HUDEP-2 (cell line): ENCODE measurements around the gene VCX3A.
"Not testable (repeated sequence)": the region's sequence is repeated elsewhere in the genome, so short reads cannot be mapped to it uniquely, and the experiment has no call there.

Experiments used
- DNase-seq, 76 experiments: peaks; one replicate each; lab custom pipeline; 2025; ENCODE audit not compliant: unreplicated experiment in 76 of 76; lab: John Stamatoyannopoulos, UW

Gene VCX3A

DNA sequence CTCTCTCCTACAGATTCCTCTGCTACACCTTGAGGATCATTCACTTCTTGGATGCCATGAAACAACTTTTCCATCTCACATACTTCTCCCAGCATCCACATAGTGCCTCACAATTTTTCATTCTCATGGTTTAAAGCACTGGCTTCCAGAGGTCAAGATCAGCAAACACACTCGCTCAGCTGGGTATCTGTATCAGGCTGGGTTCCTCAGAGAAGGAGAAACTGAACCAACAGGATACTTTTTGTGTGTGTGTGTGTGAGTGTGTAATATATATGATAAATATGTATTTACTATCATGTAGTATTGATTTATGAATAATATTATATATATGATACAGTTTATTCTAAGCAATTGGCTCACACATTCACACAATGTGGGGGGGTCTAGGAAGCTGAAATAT lies at the start of gene VCX3A:
VCX3A (minus strand) TSS at position 101 of the 400 bp plus-strand sequence. CDS start 621 bp downstream, outside the sequence.
- DNase-seq: not testable (repeated sequence)

DNA sequence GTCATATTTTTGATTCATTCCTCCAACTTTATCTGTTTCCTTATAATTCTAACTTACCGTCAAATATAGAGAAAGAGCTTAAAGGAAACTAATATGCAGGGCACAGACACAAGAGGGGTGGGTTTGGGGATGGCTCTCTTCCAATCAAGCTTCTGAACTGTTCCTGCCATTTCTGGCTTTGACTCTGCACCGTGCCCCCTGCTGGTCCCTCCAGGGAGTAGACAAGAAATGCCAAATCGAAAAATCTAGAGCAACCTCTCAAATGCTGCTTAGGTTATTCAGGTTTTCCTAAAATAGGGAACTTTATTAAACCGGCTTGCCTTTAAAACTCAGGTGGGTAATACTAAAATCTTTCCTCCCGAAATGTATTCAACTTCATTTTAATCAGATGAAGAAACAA lies 39.8 kb upstream of the VCX3A start:
- no peak for DNase-seq

DNA sequence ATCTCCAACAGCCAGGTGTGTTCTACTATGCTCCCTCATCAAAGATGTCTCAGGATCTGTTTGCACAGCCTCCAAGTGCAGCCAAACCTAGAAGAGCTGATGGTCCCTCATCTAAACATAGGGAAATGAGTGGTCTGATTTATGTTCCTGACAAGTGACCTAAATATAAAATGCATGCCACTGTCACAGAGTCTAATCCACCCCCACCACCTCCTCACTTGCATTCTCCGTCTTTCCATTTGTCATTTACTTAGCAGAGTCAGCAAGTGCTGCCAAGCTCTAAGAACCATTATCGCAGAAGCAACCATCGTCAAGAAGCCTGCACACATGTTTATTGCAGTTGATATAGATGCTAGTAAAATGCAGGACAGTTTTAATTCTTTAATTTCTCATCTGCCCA lies 33.1 kb upstream of the VCX3A start:
- no peak for DNase-seq

DNA sequence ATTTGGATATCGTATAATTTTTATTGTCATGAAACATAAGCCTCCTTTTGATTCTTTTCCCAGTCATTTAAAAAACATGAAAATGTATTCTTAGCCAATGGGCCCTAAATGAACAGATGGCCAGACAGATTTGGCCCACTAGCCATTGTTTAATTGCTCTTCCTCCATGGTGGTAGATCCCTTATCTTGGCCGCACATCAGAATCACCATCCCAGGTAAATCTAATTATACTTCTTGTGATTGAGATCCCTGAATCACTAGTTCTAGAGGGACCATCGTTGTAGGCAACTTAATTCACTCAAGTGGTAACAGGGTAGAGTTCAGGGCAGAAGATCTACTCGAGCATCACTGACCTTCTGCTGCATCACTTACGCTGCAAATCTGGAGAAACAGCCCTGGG lies 24.1 kb upstream of the VCX3A start:
- DNase-seq: no peak

DNA sequence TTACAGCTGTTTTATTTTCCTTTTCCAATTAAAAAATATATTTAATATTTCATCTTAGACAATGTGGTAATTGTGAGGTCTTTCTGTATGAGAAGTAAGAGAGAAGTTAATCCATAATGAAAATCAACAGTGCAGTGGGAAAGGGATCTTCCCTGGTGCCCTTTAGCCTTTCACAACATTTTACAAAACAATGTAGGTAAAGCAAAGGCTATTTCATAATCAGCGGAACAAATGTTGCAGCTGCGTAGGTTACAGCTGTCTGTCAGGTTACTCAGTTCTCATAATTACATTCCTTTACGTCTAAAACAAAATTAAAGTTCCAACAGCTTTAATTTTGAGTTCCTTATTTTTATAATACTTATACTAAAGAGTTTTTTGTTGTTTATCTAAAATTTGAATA lies 22.8 kb upstream of the VCX3A start:
- no peak for DNase-seq

DNA sequence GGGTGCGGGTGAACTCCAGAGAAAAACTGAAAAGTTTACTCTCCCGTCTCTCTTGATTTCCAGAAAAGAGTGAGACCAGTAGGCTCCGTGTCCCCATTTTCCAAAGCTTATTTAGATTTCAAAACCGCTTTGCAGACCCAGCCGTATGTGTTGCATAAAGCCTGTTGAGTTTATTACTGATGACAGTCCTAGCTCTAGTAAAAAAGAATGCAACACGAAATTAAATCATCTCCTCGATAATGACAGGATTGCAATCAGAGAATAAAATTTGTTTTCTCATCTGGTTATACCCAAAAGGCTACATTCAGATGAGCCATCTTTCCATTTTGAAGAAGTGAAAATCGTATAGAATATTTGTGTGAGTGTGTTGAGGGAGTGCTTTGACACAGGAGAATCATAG lies 16.1 kb upstream of the VCX3A start:
- no peak for DNase-seq

DNA sequence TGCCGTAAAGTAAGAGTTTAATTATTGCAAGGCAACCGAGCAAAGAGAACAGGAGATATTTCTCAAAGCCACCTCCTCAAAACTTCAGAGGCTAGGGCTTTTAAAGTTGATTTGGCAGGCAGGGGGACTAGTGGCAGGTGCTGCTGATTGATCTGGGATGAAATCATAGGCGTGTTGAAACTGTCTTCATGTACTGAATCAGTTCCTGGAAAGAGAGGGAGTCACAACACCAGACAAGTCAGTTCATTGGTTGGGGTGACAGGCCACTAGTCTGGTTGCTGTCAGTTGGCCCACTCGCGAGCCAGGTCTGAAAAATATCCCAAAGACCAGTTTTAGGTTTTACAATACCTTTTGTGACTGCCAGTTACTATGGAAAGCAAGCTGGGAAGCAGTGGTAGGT lies 10.8 kb upstream of the VCX3A start:
- DNase-seq: no peak

DNA sequence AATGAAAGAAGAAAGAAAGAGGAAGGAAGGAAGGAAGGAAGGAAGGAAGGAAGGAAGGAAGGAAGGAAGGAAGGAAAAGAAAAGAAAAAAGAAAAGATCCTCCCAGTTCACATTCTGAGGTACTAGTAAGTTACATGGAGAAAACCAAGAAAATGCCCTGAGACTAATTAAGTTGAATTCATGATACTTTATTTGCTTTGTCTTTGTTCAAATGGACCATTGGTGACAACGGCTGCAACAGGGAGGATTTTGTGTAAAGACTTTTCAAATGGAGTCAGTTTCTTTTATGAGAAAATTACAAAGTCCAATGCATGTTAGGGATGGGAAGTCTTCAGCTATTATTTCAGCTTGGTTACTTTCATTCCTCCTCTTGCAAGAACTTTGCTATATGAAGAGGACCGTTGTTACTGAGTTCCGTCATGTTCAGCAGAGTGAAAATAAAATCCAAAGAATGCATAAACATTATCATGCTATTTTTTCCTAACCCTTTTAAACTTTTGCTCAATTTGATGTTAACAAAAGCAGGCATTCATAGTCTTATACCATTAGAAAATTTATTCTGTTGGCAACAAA lies 8.3 kb downstream of the VCX3A start:
- DNase-seq: no peak

DNA sequence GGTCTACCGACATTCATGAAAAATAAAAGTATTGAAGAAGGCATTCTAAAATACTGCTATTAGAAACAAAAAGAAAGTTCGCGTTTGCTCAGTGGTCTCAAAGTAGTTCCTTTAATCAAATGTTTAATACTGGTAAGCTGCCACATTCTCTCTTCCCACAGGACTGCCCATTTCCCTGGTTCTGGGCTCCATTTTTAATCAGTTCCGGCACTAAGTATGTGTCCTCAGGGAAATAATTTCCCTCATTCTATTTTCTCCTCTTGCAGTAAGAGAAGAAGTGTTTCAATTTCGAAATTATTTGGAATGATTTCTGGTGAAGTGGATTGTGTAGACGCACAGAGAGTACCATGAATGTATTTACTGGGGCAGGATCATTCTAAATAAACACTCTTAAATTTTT lies 17.5 kb downstream of the VCX3A start:
- no peak for DNase-seq

DNA sequence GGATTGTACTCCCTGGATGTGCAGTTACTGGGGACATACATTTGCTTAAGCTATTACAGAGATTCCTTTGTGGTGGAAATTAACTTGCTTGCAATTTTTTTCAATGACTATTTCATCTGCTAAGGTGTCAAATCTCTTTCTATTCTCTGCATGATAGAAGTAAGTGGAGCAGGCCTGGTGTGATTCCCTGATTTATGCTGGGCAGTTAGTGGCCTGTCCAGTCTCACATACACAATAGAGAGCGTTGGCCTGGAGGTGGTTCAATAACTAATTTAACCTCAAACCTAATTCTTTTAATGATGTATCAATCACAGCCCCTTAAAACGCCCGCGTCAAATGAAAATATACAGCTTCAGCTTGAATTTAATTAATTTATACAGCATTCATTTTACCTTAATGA lies 28.5 kb downstream of the VCX3A start:
- DNase-seq: no peak

DNA sequence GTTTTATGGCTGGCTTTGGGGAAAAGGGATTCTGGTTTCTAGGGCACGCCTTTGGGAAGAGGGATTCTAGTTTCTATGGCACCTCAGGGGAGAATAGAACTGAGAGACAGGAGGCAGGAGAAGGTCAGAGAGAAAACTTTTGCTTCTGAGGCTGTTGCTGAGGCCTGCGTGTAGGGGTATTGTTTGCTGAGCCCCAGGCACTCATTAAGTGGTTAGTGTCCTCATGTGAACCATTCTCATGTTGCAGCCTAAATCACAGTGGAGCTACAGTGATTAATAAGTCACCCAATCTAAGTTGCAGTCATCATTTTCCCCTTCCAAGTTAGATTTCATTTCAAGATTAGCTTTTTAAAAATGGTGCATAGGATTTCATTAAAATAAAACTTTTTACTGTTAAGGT lies 29.0 kb downstream of the VCX3A start:
- no peak for DNase-seq

DNA sequence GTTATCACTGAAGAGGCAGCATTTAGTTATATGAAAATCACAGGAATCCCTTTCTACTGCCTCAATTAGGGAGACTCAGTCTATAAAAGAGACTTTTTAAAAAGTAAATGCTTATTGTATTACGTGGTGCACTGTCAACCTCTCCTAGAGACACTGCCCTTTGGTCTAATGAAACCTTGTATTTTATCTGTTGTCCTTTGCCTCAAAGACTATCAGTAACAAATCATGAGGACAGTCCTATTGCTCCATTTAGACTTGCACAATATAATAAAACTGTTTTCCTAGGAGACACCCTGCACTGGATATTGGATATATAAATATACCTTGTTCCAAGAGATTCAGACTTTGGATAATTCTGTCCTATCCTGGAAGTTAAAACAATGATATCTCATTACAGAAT lies 34.2 kb downstream of the VCX3A start:
- no peak for DNase-seq

DNA sequence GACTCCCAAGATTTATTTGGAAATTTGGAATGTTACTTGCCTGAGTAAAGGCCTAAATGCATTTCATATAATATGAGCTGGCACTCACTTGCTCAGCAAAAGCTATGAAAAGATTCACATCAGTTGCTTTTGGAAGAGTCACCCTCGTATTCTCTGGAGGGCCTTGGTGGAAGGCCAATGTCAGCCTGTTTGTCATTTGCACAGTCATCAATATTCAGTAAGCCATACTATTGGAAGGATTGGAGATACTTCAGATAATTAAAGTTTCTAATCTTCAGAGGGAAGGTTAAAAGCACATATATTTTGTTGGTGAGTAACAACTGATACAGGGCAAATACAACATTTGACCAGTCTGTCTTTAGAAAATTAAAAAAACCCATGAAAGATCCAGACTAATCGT lies 36.6 kb downstream of the VCX3A start:
- DNase-seq: no peak
